Body of pancreas (tissue), 4 donors: Measurements from ENCODE around the gene FTH1. TPM values are rescaled to one million over a fixed set of nuclear protein-coding genes. Genes with fewer than 3 reads are reported as not detected.
A peak's percentile ranks its signal among the peaks of the same experiment; 100 is the strongest.

Experiments
- ATAC-seq: fragments of 150-250 bp; one replicate; pipeline ENCODE4 v1.9.1; 2016
- DNase-seq, 4 donors: peaks; one replicate each; pipeline ENCODE4 v3.0.0-alpha.2; 2019
- H3K27ac ChIP-seq, 4 donors: fragments of 200-600 bp; sonication (generic); 1 replicate in 3 of 4; 2 replicates in 1 of 4; pipeline versions ENCODE4 v1.5.1 to v1.6.1; 2016 to 2019; ENCODE audit warnings: mild to moderate bottlenecking in 1 of 4, mixed read lengths in 1 of 4, moderate library complexity in 1 of 4
- H3K27me3 ChIP-seq, 2 donors: fragments of 200-600 bp; sonication (generic); one replicate each; pipeline ENCODE4 v1.6.0; 2016; ENCODE audit warnings: mild to moderate bottlenecking in 1 of 2
- H3K36me3 ChIP-seq, 2 donors: fragments of 200-600 bp; sonication (generic); replicated peaks in 1 of 2; 2 replicates each; pipeline ENCODE4 v1.5.1; 2016; ENCODE audit warnings: low read depth in 2 of 2; ENCODE audit not compliant: insufficient read depth in 1 of 2
- H3K4me1 ChIP-seq: fragments of 200-600 bp; sonication (generic); one replicate; pipeline ENCODE4 v1.6.0; 2016
- H3K4me3 ChIP-seq, 2 donors: fragments of 200-600 bp; sonication (generic); 1 replicate in 1 of 2; 2 replicates in 1 of 2; pipeline ENCODE4 v1.5.1; 2016 to 2019
- H3K9me3 ChIP-seq, 3 donors: fragments of 200-600 bp; sonication (generic); 1 replicate in 2 of 3; 2 replicates in 1 of 3; pipeline ENCODE4 v1.5.1; 2016
- CTCF ChIP-seq, 7 experiments: fragments of 450-650 bp in 4 of 7; fragments of 200-600 bp in 3 of 7; sonication (generic) in 3 of 7; IDR thresholded peaks; one replicate each; pipeline ENCODE4 v1.5.1; 2016 to 2019; ENCODE audit warnings: antibody characterized with exemption in 7 of 7
- POLR2A ChIP-seq, 3 donors: fragments of 450-650 bp; IDR thresholded peaks; one replicate each; pipeline ENCODE4 v1.6.1; 2016; ENCODE audit warnings: antibody characterized with exemption in 3 of 3, mild to moderate bottlenecking in 2 of 3
- WGBS, 2 donors: methylation state at CpG; one replicate each; pipeline ENCODE4 v1.1.5; 2017; 5-methylcytosine and 5-hydroxymethylcytosine counted together
- intact Hi-C: fragments of 100-400 bp; cut with DNase I; formaldehyde crosslinking; loops from one replicate; pipeline ENCODE4 v1.15.1; 2023
- total RNA-seq, 2 donors: library from RNA; depleted of rRNA; stranded (reverse); fragments of >200 nt; gene quantifications; one replicate each; pipeline ENCODE4 v1.1.0, GENCODE V29; 2016

Gene FTH1
- total RNA-seq, 2 donors from 2014 or later: 1,333 to 1,363 TPM

- WGBS, 2 donors: 74 to 79% methylated on average over 2 of the region's 2 CpGs
- H3K4me1 ChIP-seq: peaks cover 13% of the 10 kb centered on the region
- no peaks in the 10 kb centered on the region for H3K36me3 ChIP-seq
- no peaks in the 10 kb centered on the region for H3K27me3 ChIP-seq
- no peaks in the 10 kb centered on the region for H3K9me3 ChIP-seq
- no peak for TF ChIP-seq CTCF (IDR thresholded peaks at IDR 0.05)
- no peak for TF ChIP-seq POLR2A (IDR thresholded peaks at IDR 0.05)
- DNase-seq (no peak), ATAC-seq (no peak)
- intact Hi-C loops: no loop called here
- H3K27ac ChIP-seq: no peak overlapping the region
- no peak overlapping the region for H3K4me3 ChIP-seq
These were observed 41.7 kb downstream of the FTH1 start for GRCh38 chr11:61925736-61926135.

GRCh38 chr11:61924064-61924455 lies 43.4 kb downstream of the FTH1 start:
- peak overlapping the region in 2 of 4 donors; percentile 58 to 61 for H3K27ac ChIP-seq
- 79 to 92% methylated on average over 4 to 6 of the region's 6 CpGs for whole genome bisulfite sequencing, 2 donors
- H3K27me3 ChIP-seq: no peaks in the 10 kb centered on the region
- ATAC-seq: no peak
- intact Hi-C loops: no loop called here
- no peaks in the 10 kb centered on the region for H3K36me3 ChIP-seq
- DNase-seq: no peak
- H3K4me3 ChIP-seq: no peak overlapping the region
- TF ChIP-seq POLR2A (IDR thresholded peaks at IDR 0.05) (no peak), CTCF (IDR thresholded peaks at IDR 0.05) (no peak)
- peaks cover 13% of the 10 kb centered on the region for H3K4me1 ChIP-seq
- no peaks in the 10 kb centered on the region for H3K9me3 ChIP-seq

- Histone ChIP-seq H3K27ac (peak overlapping the region in 3 of 4 donors; percentile 8 to 61 (median 58)), H3K36me3 (no peaks in the 10 kb centered on the region), H3K4me3 (no peak overlapping the region), H3K27me3 (no peaks in the 10 kb centered on the region), H3K4me1 (peaks cover 13% of the 10 kb centered on the region), H3K9me3 (no peaks in the 10 kb centered on the region)
- intact Hi-C loops: no loop called here
- DNase-seq (peak; percentile 47 to 86 (median 82)), ATAC-seq (peak; percentile 63)
- TF ChIP-seq POLR2A (IDR thresholded peaks at IDR 0.05): no peak
- TF ChIP-seq CTCF (IDR thresholded peaks at IDR 0.05): no peak
- WGBS, 2 donors: 40 to 46% methylated on average over 14 to 18 of the region's 18 CpGs
These were observed 44.0 kb downstream of the FTH1 start for GRCh38 chr11:61923166-61924063.

- Histone ChIP-seq H3K36me3 (no peaks in the 10 kb centered on the region), H3K4me1 (peaks cover 19% of the 10 kb centered on the region), H3K4me3 (no peak overlapping the region), H3K9me3 (no peaks in the 10 kb centered on the region), H3K27ac (peak overlapping the region in 3 of 4 donors; percentile 8 to 61 (median 58)), H3K27me3 (no peaks in the 10 kb centered on the region)
- peak; percentile 32 for ATAC-seq
- peak; percentile 37 to 68 (median 47) for DNase-seq
- 51 to 87% methylated on average over 6 of the region's 6 CpGs for WGBS, 2 donors
- intact Hi-C loops: no loop called here
- no peak for TF ChIP-seq POLR2A (IDR thresholded peaks at IDR 0.05)
- TF ChIP-seq CTCF (IDR thresholded peaks at IDR 0.05): no peak
These were observed 44.9 kb downstream of the FTH1 start for GRCh38 chr11:61922539-61922938.
